GM19239 (cell line): ENCODE measurements around the gene LCA5L.

ENCODE experiments used
- DNase-seq: peaks from one replicate; pipeline ENCODE4 v3.0.0; 2011; ENCODE audit warnings: low spot score; ENCODE audit not compliant: insufficient read length
- FAIRE-seq: peaks from 2 replicates; lab custom pipeline; 2011; peaks lifted over from hg19 to GRCh38; lab: Jason Lieb, UNC

The LCA5L gene

DNA sequence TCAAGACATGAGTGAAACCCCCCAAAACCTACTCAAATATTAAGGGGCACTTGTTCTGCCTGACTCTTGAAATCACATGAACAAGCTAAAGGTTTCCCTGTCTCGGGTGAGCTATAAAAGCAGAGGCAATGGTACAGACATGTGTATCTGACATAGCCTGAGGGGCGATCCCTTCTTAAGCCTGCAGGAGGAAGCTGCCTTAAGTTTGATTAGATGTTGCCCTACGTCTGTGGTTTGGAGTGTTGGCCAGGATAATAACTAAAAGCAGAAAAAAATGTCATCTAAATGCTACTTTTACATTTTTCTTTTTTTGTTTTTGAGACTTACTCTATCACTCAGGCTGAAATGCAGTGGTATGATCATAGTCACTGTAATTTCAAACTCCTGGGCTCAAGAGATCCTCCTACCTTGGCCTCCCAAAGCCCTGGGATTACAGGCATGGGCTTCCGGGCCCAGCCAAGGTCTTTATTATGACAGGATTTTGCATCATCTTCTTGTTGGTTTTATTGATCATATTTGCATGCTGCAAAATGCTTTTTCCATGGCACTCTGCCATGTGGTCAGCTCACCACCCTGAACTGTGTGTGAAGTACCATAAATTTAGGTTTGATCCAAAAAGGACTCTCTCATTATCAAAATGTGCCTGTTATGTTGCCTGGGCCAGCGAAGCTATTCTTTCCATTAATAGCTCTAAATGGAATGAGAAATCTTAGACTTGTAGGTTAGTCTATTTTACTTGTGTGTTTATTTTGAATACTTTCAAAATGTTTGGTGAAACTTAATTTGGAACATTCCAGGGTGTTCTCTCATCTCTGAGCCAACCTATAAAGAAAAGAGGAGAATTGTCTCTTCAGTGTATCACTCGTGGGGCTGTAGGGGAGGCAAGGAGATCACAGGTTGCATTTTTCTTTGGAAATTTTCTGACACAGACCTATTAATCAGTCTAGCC is 81.7 kb downstream of the LCA5L start:
- DNase-seq (no peak), FAIRE-seq (no peak)

DNA sequence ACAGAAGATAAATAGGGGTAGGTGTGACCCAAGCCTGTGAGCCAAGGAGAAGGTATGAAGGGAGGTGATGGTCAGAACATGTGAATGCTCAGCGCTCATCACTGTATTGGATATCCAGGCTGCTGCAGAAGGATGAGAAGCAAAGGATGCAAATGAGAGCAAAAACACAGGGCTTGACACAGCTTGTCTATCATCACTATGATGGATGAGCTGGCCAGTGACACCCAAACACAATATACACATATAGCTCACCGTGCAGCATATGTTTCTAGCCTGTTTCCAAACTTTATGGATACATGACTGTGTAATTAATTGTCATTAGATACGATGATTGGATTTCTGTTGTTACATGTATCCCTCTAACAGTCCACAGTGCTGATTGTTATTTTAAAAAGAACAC is 82.8 kb downstream of the LCA5L start:
- FAIRE-seq (no peak), DNase-seq (no peak)

DNA sequence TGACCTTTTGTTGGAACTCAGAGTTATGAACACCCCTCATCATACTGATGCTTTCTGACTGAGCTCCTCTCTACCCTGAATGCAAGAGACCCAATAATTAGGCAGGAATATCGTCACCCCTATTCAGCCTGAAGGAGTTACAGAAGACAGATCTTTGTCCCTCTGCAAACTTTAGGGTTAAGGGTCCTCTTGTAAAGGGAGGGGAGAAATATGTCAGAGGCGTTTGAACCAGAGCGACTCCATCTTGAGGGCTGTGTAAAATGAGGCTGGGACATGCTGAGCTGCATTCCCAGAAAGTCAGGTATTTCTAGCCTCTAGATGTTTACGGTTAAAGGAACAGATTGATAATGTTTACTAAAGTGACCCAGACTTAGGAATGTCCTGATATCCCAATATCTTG is 86.2 kb downstream of the LCA5L start:
- no peak for FAIRE-seq

More for the DNA sequence above, 86.2 kb downstream of the LCA5L start:
- DNase-seq: no peak
